Panc1 (cell line): ENCODE data around the gene UGT1A3. TPM values are rescaled to one million over a fixed set of nuclear protein-coding genes. Genes with fewer than 3 reads are reported as not detected.

Experiments
- ATAC-seq: fragments of 200-7000 bp; cut with Tn5 transposase; 2 replicates; pipeline ENCODE4 v1.9.1; 2020; ENCODE audit warnings: mild to moderate bottlenecking, moderate library complexity
- BruUV-seq: library from RNA; stranded (reverse); fragments of 400-500 nt; replicated peaks from 2 replicates; lab custom pipeline; 2021; lab: Mats Ljungman, UMichigan
- CTCF ChIA-PET: fragments of 300-600 bp; sonication (Branson Sonifier 250); formaldehyde crosslinking; loops from one replicate; lab custom pipeline; 2022; ENCODE audit warnings: antibody characterized with exemption; lab: Charles Lee
- POLR2A ChIA-PET: fragments of 300-600 bp; sonication (Branson Sonifier 250); formaldehyde crosslinking; loops from one replicate; lab custom pipeline; 2022; ENCODE audit warnings: antibody characterized with exemption; lab: Charles Lee
- DNase-seq: peaks from one replicate; pipeline ENCODE4 v3.0.0-alpha.2; 2010; ENCODE audit warnings: low read depth, low spot score
- H3K27ac ChIP-seq: 2 replicates; pipeline ENCODE4 v1.5.1; 2011; ENCODE audit warnings: mild to moderate bottlenecking, low read length, inconsistent platforms
- H3K27me3 ChIP-seq: fragments of 200-500 bp; sonication (Bioruptor generic); 2 replicates; pipeline ENCODE4 v1.6.0; 2014; ENCODE audit warnings: low read length, inconsistent platforms; ENCODE audit not compliant: control insufficient read depth, insufficient read depth
- H3K36me3 ChIP-seq: fragments of 200-500 bp; sonication (Bioruptor generic); 2 replicates; pipeline ENCODE4 v1.5.1; 2014; ENCODE audit warnings: inconsistent platforms, mild to moderate bottlenecking, low read length, moderate library complexity; ENCODE audit not compliant: control insufficient read depth, insufficient read depth
- H3K4me1 ChIP-seq: 2 replicates; pipeline ENCODE4 v1.5.1; 2011; ENCODE audit warnings: inconsistent platforms, mild to moderate bottlenecking, low read length, moderate library complexity; ENCODE audit not compliant: control insufficient read depth, insufficient read depth
- H3K4me3 ChIP-seq, 2 experiments: 2 replicates each; pipeline ENCODE4 v1.5.1; 2011 to 2012; ENCODE audit warnings: low read depth in 2 of 2, low read length in 2 of 2, mild to moderate bottlenecking in 2 of 2, inconsistent platforms in 1 of 2, moderate library complexity in 1 of 2
- H3K9me3 ChIP-seq: fragments of 200-500 bp; sonication (Bioruptor generic); 2 replicates; pipeline ENCODE4 v1.5.1; 2014; ENCODE audit warnings: low read depth, mild to moderate bottlenecking, inconsistent platforms, low read length, moderate library complexity; ENCODE audit not compliant: control insufficient read depth, insufficient read depth
- CTCF ChIP-seq: fragments of 450-650 bp; IDR thresholded peaks from 2 replicates; pipeline ENCODE4 v1.5.1; 2017; ENCODE audit warnings: mild to moderate bottlenecking
- POLR2AphosphoS5 ChIP-seq: IDR thresholded peaks from 2 replicates; pipeline ENCODE4 v1.6.1; 2012; ENCODE audit warnings: mild to moderate bottlenecking, low read depth, low read length, moderate library complexity
- REST ChIP-seq, 2 experiments: IDR thresholded peaks; 2 replicates each; pipeline ENCODE4 v1.6.1; 2011 to 2012; ENCODE audit warnings: low read depth in 2 of 2, control low read depth in 1 of 2, low read length in 1 of 2, mild to moderate bottlenecking in 1 of 2, moderate library complexity in 1 of 2; ENCODE audit not compliant: insufficient read depth in 1 of 2
- SIN3A ChIP-seq: IDR thresholded peaks from 2 replicates; pipeline ENCODE4 v1.6.1; 2012; ENCODE audit warnings: low read depth, mild to moderate bottlenecking, low read length, moderate library complexity, borderline replicate concordance; ENCODE audit not compliant: insufficient read depth
- TCF7L2 ChIP-seq: IDR thresholded peaks from 2 replicates; pipeline ENCODE4 v1.6.1; 2011; ENCODE audit warnings: mild to moderate bottlenecking, low read depth, low read length, inconsistent platforms
- in situ Hi-C: cut with HindIII; loops from 2 replicates; pipeline ENCODE4 v1.10.0; 2016; ENCODE audit warnings: low sequenced_read_pairs, low pct_unique_long_range_greater_than_20kb
- intact Hi-C: fragments of 100-400 bp; cut with micrococcal nuclease; formaldehyde crosslinking; loops from one replicate; pipeline ENCODE4 v1.10.0; 2022; ENCODE audit not compliant: unreplicated experiment
- total RNA-seq: library from RNA; stranded (reverse); gene quantifications from one replicate; pipeline ENCODE4 v1.2.1, GENCODE V29; 2021; ENCODE audit not compliant: unreplicated experiment

The UGT1A3 gene
- total RNA-seq, 1 experiment from 2014 or later: not detected

GRCh38 chr2:233705911-233706506, 22.8 kb upstream of the UGT1A3 start:
- no peak for DNase-seq
- in situ Hi-C loops (no loop called here), intact Hi-C loops (loop anchor here (5.0 kb wide), 1 partner anchor 219 kb away; no protein-coding TSS in a partner anchor)
- H3K27me3 ChIP-seq: no peaks in the 10 kb centered on the region
- no peaks in the 10 kb centered on the region for H3K36me3 ChIP-seq
- ChIA-PET CTCF (no interaction called here), POLR2A (no interaction called here)
- no peak for ATAC-seq
- H3K4me1 ChIP-seq: peaks cover 5% of the 10 kb centered on the region
- H3K9me3 ChIP-seq: no peaks in the 10 kb centered on the region
- BruUV-seq: no TSS peak
- H3K27ac ChIP-seq: no peak overlapping the region; the same call in 1 of the 2 replicates
- TF ChIP-seq CTCF: no peak
- no peak for TF ChIP-seq REST (IDR thresholded peaks at IDR 0.05; ENCODE audit: insufficient read depth in 1 of 2, low read depth in 2 of 2, low read length in 1 of 2)
- no peak overlapping the region for H3K4me3 ChIP-seq

DNA sequence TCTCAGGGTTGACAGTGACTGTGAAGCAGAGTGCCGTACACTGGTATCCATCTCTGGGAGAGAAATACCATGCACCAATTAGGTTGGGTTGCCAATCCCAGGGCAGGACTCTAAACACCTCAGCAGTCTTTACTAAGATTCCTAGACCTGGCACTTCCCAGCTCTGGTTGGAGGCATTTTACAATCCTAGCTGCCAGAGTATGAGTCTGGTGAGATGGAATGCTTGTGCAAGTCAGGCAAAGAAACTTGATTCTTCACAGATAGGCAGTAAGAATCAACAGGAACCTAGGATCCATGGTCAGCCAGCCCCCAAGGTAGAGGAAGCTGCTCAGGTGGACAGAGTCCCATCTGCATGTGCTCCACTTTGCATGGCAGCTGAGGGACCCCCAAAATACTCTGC, 22.1 kb upstream of the UGT1A3 start:
- ChIA-PET CTCF (no interaction called here), POLR2A (no interaction called here)
- in situ Hi-C loops (no loop called here), intact Hi-C loops (loop anchor here (5.0 kb wide), 1 partner anchor 219 kb away; no protein-coding TSS in a partner anchor)
- peaks cover 5% of the 10 kb centered on the region for H3K4me1 ChIP-seq
- H3K4me3 ChIP-seq: no peak overlapping the region
- no peak overlapping the region for H3K27ac ChIP-seq
- H3K9me3 ChIP-seq: no peaks in the 10 kb centered on the region
- H3K27me3 ChIP-seq: no peaks in the 10 kb centered on the region
- ATAC-seq (peak; percentile 65), DNase-seq (no peak)
- H3K36me3 ChIP-seq: no peaks in the 10 kb centered on the region
- no TSS peak for BruUV-seq
- no peak for TF ChIP-seq CTCF
- no peak for TF ChIP-seq TCF7L2
- no peak for TF ChIP-seq POLR2AphosphoS5
- TF ChIP-seq SIN3A: no peak
